G401 (cell line): ENCODE data around the gene NSD1. TPM values are rescaled to one million over a fixed set of nuclear protein-coding genes. Genes with fewer than 3 reads are reported as not detected.
"Not testable (repeated sequence)": the region's sequence is repeated elsewhere in the genome, so short reads cannot be mapped to it uniquely, and the experiment has no call there.

Source experiments
- DNase-seq: peaks from one replicate; pipeline ENCODE4 v3.0.0-alpha.2; 2015; ENCODE audit warnings: low spot score
- in situ Hi-C: cut with HindIII; loops from 2 replicates; pipeline ENCODE4 v1.10.0; 2016; ENCODE audit warnings: low sequenced_read_pairs, mixed read lengths
- total RNA-seq: library from RNA; depleted of rRNA; stranded (reverse); fragments of >200 nt; shearing (Covaris generic); gene quantifications from 2 replicates; pipeline ENCODE4 v1.2.3, GENCODE V29; 2014

Gene NSD1
- total RNA-seq, 1 experiment from 2014 or later, result 32.1 TPM

DNA sequence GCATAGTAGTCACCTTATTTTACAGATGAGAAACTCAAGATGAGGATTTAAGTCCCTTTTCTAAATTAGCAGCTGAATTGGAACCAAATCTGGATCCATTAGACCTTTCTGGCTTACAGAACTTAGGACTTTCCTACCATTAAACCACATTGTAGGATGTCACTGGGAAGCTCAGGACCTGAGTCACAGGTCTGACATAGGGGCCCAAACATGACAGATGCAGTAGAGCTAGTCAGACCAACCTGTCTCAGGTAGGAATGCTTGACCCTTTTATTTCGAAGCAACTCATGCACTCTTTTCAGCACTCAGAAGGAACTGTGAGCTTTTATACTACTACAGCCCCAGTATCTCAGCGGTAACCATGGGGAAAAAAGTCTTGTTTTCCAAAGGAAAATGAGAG, 167.4 kb downstream of the NSD1 start:
- DNase-seq, result no peak
- in situ Hi-C loops, result no loop called here

DNA sequence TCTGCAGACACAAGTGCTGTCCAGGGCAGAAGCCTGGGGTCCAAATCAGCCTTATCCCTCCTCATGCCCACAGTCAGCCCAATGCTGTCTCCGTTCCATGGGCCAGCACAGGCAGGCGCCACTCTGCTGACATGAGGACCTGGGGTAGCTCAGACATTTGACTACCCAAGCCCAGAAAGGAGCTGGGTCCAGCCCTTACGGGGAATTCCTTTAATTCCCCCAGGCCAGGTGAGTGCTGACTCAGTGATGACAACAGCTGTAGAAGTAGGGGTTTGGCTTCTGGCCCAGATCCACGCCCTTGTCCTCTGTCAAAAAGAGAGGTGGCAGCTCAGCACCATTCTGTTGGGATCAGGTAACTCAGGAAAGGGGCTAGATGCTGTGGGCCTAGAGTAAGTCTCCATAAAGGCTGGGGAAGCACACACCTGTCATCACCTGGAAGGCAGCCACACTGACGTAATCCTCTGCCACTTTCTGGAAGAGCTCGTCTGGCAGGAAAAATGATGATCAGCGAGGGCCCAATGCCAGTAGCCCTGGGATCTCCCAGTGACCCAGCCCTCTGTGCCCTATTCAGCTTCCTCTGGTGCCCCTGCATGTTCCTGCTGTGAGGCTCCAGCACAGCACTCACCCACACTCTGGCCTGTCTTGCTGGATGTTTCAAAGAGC, 168.1 kb downstream of the NSD1 start:
- DNase-seq, result peak; percentile 81
- in situ Hi-C loops, result no loop called here

DNA sequence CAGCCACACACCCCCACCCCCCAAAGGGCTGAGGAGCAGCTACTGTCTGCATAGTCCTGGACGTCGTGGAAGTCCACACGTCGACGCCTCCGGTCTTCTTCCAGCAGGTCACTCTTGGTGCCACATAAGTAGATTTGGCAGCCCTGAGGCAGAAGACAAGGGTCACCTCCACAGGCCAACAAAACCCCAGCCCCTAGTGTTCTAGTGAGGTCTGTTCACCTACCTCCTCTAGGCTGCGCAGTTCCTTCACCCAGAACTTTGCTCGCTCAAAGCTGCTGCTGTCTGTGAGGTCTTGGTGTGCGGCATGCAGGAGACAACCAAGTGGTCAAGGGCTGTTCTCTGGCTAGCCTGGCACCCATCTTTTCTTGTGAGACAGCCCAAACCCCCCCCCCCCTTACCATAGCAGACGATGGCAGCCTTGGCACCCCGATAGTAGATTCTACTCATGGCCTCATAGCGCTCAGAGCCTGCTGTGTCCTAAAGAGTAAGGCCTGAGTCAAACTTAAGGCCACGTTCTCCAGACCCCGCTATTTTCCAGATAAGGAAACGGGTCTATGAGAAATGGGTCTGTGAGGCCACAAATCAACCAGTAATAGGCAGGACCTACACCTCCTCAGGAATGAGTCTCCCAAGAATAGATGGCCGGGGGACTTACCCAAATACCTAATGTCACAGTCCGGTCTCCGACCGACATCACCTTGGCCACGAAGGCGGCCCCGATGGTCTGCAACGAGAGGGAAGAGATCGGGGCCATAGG, 169.0 kb downstream of the NSD1 start:
- DNase-seq, result peak; percentile 53
- in situ Hi-C loops, result no loop called here

DNA sequence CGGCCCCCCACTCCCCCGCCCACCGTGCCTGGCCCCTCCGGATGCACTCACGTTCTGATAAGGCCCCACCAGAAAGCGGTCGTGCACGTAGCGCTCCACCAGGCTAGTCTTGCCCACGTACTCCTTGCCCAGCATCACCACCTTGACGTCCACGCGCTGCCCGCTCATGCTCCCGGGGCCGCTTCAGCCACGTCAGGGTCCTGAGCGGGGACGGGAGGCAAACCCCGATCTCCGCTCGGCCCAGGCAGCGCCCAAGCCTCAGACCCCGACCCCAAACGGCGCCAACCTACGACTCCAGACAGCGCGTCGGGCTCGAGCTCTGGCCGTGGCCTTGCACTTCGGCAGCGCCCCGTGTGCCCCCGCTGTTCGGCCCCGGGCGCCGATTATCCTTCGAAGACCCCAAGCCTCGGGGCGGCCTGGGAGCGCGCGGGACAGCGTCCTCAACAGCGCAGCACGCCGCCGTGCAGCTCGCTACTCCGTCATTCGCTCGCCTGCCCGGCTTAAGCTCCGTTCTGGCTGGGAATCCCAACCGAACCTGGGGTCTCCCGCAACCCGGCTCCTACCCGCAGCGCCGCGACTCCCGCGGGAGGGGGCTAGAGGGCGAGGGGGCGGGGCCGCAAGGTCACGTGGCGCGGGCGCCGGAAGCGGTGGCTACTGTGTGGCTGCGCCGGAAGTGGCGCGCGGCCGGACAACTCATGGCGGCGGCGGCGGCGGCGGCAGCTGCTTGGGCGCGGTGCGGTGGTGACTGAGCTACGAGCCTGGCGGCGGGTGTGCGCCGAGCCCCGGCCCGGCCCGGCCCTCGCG, 169.8 kb downstream of the NSD1 start, which contains the start of the genes PRELID1 and RAB24:
TSS of gene PRELID1 (plus strand) at position 679 of the 804 bp plus-strand sequence. CDS start 187 bp downstream, outside the sequence.
TSS of gene RAB24 (minus strand) at position 599 of the 804 bp plus-strand sequence. CDS start at position 168, 431 bp downstream.
- peak; percentile 83 for DNase-seq
- in situ Hi-C loops, result no loop called here

DNA sequence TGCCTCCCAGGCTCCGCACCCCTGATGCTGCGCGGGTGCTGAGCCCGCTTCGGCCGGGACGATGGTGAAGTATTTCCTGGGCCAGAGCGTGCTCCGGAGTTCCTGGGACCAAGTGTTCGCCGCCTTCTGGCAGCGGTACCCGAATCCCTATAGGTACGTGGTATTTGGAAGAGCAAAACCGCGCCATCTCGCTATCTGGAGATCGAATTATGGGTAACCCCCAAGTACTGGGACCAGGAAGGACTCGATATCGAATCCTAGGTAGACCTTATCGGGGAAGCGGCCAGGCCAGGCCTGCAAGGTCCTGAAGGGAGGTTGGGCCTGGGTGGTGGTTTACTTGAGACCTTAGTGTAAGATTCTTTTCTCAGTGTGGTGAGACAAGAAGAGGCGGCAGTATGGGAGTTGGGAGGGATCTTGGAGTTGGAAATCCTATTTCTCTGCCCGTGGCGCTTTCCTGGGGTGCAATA, 170.4 kb downstream of the NSD1 start:
- peak; percentile 16 for DNase-seq
- in situ Hi-C loops, result no loop called here

DNA sequence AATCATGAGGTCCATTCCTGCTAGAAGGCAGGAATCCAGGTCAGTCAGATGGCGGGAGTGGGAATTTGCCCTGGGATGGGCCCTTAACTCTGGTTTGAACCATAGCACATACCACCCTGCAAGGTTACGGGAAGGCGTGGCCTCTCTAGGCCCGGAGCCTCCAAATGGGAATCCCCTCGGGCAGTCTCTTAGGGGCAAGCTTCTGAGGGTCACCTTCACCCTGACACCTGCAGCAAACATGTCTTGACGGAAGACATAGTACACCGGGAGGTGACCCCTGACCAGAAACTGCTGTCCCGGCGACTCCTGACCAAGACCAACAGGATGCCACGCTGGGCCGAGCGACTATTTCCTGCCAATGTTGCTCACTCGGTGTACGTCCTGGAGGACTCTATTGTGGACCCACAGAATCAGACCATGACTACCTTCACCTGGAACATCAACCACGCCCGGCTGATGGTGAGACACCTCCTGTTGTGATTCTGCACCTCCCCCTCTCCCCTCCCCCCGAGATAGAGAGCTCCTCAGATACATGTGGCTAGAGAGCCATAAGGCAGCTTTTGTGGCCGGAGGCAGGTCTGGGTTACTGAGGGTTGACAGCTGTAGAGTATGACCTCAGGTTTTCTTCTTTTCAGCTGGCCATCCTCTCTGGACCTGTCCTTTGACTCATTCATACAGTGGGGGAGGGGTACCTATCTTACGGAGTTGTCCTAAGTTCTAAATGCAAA, 171.0 kb downstream of the NSD1 start:
- in situ Hi-C loops, result no loop called here
- DNase-seq, result no peak

DNA sequence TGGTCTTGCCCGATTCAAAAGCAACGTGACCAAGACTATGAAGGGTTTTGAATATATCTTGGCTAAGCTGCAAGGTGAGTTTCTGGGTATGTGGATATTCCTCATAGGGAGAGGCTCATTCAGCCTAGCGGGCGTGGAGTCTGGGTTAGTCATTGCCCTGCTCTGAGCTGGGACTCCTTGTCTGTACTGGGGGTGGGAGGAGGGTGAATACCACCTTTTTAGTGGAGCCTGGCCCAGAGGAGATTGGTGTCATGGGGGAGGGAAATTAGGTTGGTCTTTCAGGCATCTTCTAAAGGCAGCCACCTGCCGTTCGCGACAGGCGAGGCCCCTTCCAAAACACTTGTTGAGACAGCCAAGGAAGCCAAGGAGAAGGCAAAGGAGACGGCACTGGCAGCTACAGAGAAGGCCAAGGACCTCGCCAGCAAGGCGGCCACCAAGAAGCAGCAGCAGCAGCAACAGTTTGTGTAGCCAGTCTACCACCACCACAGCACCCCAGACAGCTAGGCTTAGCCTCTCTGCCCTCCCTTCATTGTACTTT, 172.6 kb downstream of the NSD1 start:
- in situ Hi-C loops, DNase-seq: not testable (repeated sequence)

DNA sequence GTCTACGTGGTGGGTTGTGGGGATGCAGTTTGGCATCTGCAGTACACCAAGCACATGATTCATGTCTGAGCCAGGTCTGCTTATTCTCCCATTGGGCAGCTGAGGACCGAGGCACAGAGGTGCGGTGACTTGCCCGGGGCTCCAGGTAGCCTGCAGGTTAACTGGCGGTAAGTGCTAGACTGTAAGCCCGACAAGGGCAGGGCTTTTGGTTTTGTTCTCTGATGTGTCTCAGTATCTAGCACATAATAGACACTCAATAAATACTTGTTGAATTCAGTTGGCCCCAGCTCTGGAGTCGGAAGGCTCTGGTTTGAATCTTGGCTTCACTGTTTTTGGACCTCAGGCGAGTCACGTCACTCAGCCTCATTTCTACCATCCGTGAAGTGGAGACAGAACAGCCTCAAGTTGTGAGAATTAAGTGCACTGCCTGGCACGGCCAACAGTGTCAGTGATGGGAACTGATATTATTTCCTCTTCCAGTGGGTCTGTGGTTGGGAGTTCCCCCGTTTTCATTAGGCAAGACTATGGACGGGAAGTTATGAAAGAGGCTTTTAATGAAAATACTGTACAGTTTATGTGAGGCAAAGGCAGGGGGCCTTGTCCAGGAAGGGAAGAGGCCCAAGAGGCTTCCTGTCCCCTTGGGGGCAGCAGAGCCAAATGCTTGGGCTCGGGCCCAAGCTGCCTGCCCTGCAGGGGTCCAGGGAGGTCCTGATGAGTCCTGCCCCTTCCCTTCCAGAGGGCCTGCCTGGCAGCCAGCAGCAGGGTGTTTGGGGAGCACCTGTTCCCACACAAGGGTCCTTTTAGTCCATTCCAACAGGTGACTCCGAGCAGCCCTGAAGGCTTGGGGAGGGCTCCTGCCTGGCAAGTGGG, 173.3 kb downstream of the NSD1 start:
- in situ Hi-C loops, result no loop called here
- DNase-seq, result no peak

DNA sequence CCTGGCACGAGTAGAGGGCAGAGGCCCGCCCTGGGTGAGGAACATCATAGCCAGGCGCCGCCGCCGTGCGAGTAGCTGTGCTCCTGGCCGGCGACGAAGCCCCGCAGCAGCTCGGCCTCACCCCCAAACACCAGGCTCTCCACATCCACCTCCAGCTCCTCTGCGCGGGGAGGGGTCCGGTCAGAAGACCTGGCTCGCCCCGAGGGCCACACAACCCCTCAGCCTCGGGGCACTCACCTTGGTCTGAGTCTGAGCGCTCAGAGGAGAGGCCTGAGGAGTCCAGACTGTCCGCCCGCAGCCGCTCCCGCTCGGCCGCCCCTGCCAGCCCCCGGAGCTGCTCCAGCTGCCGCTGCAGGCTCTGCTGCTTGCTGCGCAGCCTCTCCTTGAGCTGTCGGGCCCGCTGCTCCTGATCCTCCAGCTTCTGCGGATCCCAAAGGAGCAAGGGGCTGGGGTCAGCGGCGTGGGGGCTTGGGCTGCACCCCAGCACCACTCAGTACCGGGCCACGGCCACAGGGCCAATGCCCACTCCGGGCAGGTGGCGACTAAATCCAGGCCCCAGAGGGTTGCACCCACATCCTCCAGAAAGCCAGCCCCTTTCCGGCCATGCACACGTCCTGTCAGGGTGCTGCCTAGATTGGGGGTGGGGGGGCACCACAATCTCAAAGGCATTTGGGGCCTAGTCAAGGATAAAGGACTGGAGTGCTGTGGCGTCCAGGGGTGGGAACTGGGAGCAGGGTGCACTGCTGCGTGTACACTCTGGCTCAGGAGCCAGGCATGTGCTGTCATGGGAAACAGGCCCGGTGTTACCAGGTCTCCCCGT, 174.2 kb downstream of the NSD1 start:
- in situ Hi-C loops, result no loop called here

DNA sequence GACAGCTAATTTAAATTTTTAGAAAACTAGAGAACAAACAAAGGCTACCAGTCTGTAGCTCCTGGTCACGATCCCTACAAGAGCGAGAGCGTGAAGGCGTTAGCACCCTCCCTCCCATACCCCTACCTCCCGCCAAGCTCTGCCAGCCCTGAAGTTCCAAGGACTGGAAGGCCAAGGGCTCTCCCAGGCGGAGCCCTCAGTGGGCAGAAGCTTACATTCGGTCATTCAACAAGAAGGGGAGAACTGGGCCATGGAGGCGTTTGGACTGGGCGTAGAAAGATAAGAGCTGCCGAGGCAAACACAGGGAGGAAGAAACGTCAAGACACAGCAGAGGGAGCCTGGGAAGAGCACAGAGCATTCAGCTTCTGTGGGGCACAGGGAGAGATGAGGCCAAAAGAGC, 175.2 kb downstream of the NSD1 start:
- in situ Hi-C loops, result no loop called here
- no peak for DNase-seq

More for the DNA sequence above, 174.2 kb downstream of the NSD1 start:
- no peak for DNase-seq

DNA sequence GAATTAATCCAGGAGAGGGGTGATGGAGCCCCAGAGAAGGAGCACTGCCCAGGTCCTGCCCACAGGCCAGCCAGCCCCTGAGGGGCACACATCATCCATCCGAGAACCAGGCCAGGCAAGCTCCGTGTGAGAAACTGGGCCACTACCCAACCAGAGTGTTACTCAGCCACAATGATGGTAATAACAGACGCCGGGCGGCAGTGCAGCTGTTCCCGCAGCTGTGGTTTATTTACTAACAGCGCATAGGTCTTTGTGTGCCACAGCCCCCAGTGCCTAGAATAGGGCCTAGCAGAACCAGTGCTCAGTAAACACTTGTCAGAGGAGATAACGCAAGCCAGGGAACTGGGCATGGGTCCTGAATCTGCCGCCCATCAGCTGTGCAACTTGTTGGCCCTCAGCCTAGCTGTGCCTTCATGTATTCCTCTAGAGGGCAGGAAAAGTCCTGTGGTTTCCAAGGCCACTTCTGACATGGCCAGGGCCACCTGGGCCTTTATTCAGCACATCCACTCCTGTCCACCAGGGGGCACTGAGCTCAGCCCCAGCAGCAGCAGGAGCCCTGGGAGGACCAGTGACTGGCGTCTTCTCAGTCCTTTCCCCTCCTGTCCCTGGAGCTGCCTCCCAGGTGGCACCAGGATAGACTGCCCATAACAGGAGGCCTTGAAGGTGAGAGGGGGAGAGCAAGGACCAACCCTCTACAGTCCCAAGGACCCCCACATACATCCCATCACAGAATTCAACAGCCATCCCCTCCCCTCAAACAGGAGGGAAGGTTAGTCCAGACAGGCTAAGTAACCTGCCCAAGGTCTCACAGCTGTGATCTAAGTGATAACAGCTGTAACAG, 176.0 kb downstream of the NSD1 start:
- peak; percentile 79 for DNase-seq
- in situ Hi-C loops, result no loop called here

DNA sequence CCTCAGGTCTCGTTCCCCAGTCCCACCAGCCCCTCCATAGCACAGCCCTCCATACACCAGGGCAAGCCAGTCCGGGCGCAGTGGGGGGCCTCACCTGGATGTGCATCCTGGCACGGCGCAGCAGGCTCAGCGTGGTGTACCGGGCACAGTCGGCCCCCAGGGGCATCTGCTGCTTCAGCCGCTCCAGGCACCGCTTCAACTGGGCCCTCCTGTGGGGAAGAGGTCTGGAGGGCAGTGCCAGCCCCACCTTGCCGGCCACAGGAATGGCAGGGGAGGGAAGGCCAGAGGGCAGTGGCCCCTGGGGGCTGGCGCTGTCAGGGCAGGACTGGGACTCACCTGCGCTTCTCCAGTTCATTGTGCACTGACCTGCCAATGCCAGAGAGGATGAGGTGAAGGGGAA, 176.8 kb downstream of the NSD1 start:
- in situ Hi-C loops, result no loop called here
- no peak for DNase-seq

DNA sequence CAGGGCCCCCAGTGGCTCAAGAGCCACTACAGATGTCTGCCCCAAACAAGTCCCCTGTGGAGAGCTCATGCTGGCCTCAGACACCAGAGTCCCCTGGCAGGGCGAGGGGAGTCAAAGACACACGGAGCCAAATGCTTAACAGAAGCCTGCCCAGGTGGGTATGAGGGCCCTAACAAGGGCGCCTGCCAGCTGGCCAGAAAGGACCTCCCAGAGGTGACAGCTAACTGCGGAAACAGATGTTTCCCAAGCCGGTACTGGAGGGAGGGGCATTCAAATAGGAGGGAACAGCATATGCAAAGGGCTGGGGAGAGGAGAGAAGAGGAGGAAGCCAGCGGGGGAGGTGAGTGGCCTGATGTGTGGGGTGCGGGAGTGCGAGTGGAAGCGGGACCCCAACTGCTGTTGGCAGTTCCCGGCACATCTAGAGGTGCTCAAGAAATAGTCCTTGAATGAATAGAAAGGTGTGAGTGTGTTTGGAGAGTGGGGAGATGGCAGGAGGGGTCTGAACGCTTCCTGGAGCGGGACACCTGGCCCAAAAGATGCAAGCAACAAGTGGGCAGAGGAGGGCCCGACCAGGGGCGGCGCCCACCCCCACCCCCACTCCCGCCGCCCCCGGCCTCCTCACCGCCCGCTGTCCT, 177.3 kb downstream of the NSD1 start:
- in situ Hi-C loops, result no loop called here
- DNase-seq, result no peak

DNA sequence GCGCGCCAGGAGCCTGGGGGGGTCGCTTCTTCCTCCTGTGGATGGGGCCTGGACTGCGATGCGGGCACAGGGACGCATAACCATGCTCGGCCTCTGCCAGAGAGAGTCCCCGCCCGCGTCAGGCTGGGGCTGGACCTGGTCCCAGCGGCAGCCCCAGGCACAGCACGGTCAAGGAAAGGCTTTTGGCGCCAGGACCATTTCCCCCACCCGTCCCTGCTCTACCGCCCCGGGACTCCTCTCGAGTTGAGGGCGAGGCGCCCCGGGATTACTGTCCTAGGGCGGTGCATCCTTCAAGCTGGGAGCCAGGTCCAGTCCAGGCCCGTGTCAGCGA, 177.8 kb downstream of the NSD1 start:
- DNase-seq, result no peak

DNA sequence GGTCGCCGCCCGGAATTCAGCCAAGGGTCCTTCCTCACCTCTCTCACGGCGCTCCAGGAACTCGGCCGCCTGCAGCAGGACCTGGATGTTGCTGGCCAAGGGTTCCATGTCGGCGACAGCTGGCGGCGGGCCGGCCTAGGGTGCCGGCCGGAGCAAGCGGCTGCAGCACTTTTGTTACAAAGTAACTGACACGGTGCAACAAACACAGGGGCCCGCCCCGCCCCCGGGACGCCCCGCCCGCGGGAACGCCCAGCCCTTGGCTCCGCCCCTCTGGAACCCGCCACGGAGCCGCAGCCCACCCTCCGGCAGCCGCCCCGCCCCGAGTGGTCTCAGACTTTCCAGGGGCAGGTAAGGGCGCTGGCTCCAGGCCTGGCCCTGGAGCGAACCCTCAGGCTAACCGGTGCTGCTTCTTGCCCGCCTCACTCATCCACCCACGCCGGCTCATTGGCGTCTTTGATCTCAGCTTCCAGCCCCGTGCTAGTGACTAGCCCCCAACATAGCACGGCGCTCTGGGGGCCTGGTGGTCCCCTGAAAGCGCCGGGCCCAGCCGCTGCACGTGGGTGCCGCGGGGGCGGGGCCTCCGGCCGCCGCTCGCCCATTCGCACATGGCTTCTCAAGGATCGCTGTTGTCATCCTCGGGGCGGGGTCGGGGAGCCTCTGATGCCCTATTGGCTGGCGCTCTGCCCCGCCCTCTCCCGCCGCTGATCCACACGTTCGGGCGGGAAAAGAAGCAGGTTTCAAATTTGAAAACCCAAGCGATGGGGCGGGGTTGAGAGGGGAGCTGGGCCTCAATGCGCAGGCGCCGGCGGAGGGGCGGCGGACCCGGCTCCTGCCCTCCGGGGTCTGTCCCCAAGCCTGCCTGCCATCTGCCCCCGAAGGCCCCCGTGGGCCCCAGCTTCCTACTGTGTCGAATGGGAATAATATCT, 178.4 kb downstream of the NSD1 start, which contains the start of gene MXD3:
TSS of gene MXD3 (minus strand) at position 176 of the 926 bp plus-strand sequence. CDS start at position 108, 68 bp downstream.
- DNase-seq, result peak; percentile 94
- in situ Hi-C loops, result no loop called here

More for the DNA sequence above, 177.8 kb downstream of the NSD1 start:
- in situ Hi-C loops, result no loop called here
